B cell (primary cell): ENCODE data around the gene ZWILCH. TPM values are rescaled to one million over a fixed set of nuclear protein-coding genes. Genes with fewer than 3 reads are reported as not detected.

Experiments used
- ATAC-seq: fragments of 200-7000 bp; cut with Tn5 transposase; one replicate; pipeline ENCODE4 v1.10.0; 2021; ENCODE audit warnings: low read depth, mild to moderate bottlenecking, moderate number of reproducible peaks, moderate library complexity
- CTCF ChIA-PET: fragments of 350-600 bp; sonication (Branson Sonifier 250); formaldehyde crosslinking; loops from one replicate; lab custom pipeline; 2021; ENCODE audit warnings: antibody characterized with exemption, inconsistent platforms; lab: Charles Lee
- POLR2A ChIA-PET: fragments of 350-600 bp; sonication (Branson Sonifier 250); formaldehyde crosslinking; loops from one replicate; lab custom pipeline; 2021; ENCODE audit warnings: antibody characterized with exemption; lab: Charles Lee
- DNase-seq: peaks from one replicate; pipeline ENCODE4 v3.0.0; 2013
- H2AFZ ChIP-seq: 2 replicates; pipeline ENCODE4 v1.6.1; 2012; ENCODE audit warnings: mild to moderate bottlenecking, low read depth, low read length; ENCODE audit not compliant: insufficient read depth, poor library complexity, severe bottlenecking
- H3K27ac ChIP-seq, 2 donors: 1 replicate in 1 of 2; 2 replicates in 1 of 2; pipeline ENCODE4 v1.5.1; 2012 to 2013; ENCODE audit warnings: low read length in 2 of 2, mild to moderate bottlenecking in 2 of 2, moderate library complexity in 1 of 2
- H3K27me3 ChIP-seq, 4 experiments: fragments of 200-600 bp in 1 of 4; sonication (generic) in 1 of 4; replicated peaks in 1 of 4; 1 replicate in 2 of 4; 2 replicates in 2 of 4; pipeline versions ENCODE4 v1.6.1 to v1.7.0; 2013 to 2016; ENCODE audit warnings: low read length in 3 of 4, mild to moderate bottlenecking in 2 of 4, mixed read lengths in 1 of 4, moderate library complexity in 1 of 4; ENCODE audit not compliant: insufficient read depth in 4 of 4, control insufficient read depth in 3 of 4; ENCODE audit errors: control extremely low read depth in 1 of 4
- H3K36me3 ChIP-seq, 2 experiments: replicated peaks in 1 of 2; 1 replicate in 1 of 2; 2 replicates in 1 of 2; pipeline versions ENCODE4 v1.6.1 to v1.7.1; 2013; ENCODE audit warnings: low read length in 1 of 2; ENCODE audit not compliant: insufficient read depth in 2 of 2, control insufficient read depth in 1 of 2; ENCODE audit errors: control extremely low read depth in 1 of 2, extremely low read depth in 1 of 2
- H3K4me1 ChIP-seq, 2 donors: fragments of 200-600 bp in 1 of 2; sonication (generic) in 1 of 2; 1 replicate in 1 of 2; 2 replicates in 1 of 2; pipeline versions ENCODE4 v1.5.1 to v1.6.1; 2013 to 2017; ENCODE audit warnings: low read length in 2 of 2; ENCODE audit not compliant: control insufficient read depth in 2 of 2, insufficient read depth in 2 of 2
- H3K4me2 ChIP-seq: replicated peaks from 2 replicates; pipeline ENCODE3; 2012; ENCODE audit warnings: mild to moderate bottlenecking, low read depth, low read length; ENCODE audit not compliant: poor library complexity, severe bottlenecking
- H3K4me3 ChIP-seq, 5 experiments: fragments of 200-600 bp in 1 of 5; sonication (generic) in 1 of 5; 1 replicate in 3 of 5; 2 replicates in 2 of 5; pipeline versions ENCODE4 v1.5.1 to v1.7.0; 2011 to 2016; ENCODE audit warnings: low read length in 4 of 5, mild to moderate bottlenecking in 4 of 5, low read depth in 2 of 5, control low read depth in 1 of 5, moderate library complexity in 1 of 5; ENCODE audit not compliant: insufficient read depth in 1 of 5; ENCODE audit errors: control extremely low read depth in 1 of 5, extremely low read depth in 1 of 5
- H3K79me2 ChIP-seq: fragments of 200-600 bp; sonication (generic); one replicate; pipeline ENCODE4 v1.6.0; 2016; ENCODE audit warnings: low read length; ENCODE audit not compliant: control insufficient read depth, insufficient read depth
- H3K9ac ChIP-seq: fragments of 200-600 bp; sonication (generic); 2 replicates; pipeline ENCODE4 v1.6.1; 2017; ENCODE audit warnings: mild to moderate bottlenecking, low read length, moderate library complexity
- H3K9me3 ChIP-seq, 3 donors: one replicate each; pipeline versions ENCODE4 v1.6.1 to v1.7.1; 2013; ENCODE audit warnings: low read length in 2 of 3; ENCODE audit not compliant: control insufficient read depth in 2 of 3, insufficient read depth in 1 of 3; ENCODE audit errors: control extremely low read depth in 1 of 3
- H4K20me1 ChIP-seq: 2 replicates; pipeline ENCODE4 v1.6.0; 2012; ENCODE audit warnings: mild to moderate bottlenecking, low read length; ENCODE audit not compliant: insufficient read depth, control insufficient read depth, poor library complexity, severe bottlenecking
- H3K27ac Mint-ChIP-seq: one replicate; pipeline ENCODE4 v1.8.0; 2021; ENCODE audit warnings: mixed read lengths
- H3K27me3 Mint-ChIP-seq: one replicate; pipeline ENCODE4 v1.8.0; 2021; ENCODE audit warnings: mixed read lengths
- H3K4me1 Mint-ChIP-seq: one replicate; pipeline ENCODE4 v1.8.0; 2021; ENCODE audit warnings: mixed read lengths
- H3K4me3 Mint-ChIP-seq: one replicate; pipeline ENCODE4 v1.8.0; 2021; ENCODE audit warnings: mixed read lengths
- H3K9me3 Mint-ChIP-seq: one replicate; pipeline ENCODE4 v1.8.0; 2022; ENCODE audit warnings: mixed read lengths; ENCODE audit not compliant: insufficient read depth
- CTCF ChIP-seq: fragments of 200-600 bp; IDR thresholded peaks from one replicate; pipeline ENCODE4 v1.8.0; 2022; ENCODE audit warnings: antibody characterized with exemption, mild to moderate bottlenecking
- EZH2 ChIP-seq: IDR thresholded peaks from 2 replicates; pipeline ENCODE4 v1.6.1; 2012; ENCODE audit warnings: borderline replicate concordance, low read depth, mild to moderate bottlenecking, moderate library complexity, low read length; ENCODE audit not compliant: insufficient read depth, poor library complexity, severe bottlenecking
- WGBS: methylation state at CpG from one replicate; pipeline ENCODE4 v1.1.5; 2013; ENCODE audit warnings: missing lambda C conversion rate; ENCODE audit not compliant: insufficient coverage; 5-methylcytosine and 5-hydroxymethylcytosine counted together
- intact Hi-C: fragments of 100-400 bp; cut with micrococcal nuclease; formaldehyde crosslinking; loops from one replicate; pipeline ENCODE4 v1.10.0; 2022
- polyA plus RNA-seq: library from polyadenylated mRNA; depleted of rRNA; stranded (reverse); fragments of >200 nt; gene quantifications from 2 replicates; pipeline ENCODE4 v1.2.3, GENCODE V29; 2012
- total RNA-seq, 2 donors: library from RNA; stranded (reverse); fragments of 120-200 nt in 1 of 2; gene quantifications; 1 replicate in 1 of 2; 2 replicates in 1 of 2; pipeline versions ENCODE4 v1.2.3 to v1.2.4, GENCODE V29; 2013 to 2022

ZWILCH gene
- total and polyA plus RNA-seq, 2 donors (not counting 1 experiment from before 2014, with no cell fraction given), result 2.8 to 11.3 TPM

- H3K27ac ChIP-seq, result no peak overlapping the region
- intact Hi-C loops, result no loop called here
- Mint-ChIP-seq H3K27me3 (no peaks in the 10 kb centered on the region), H3K27ac (no peak overlapping the region), H3K4me1 (no peaks in the 10 kb centered on the region), H3K4me3 (no peak overlapping the region), H3K9me3 (no peaks in the 10 kb centered on the region)
- POLR2A ChIA-PET, result interaction anchor here (0.5 kb wide), 1 partner anchor 197 kb away, joined by 7 read pairs; no protein-coding TSS in a partner anchor
- H3K79me2 ChIP-seq, result no peaks in the 10 kb centered on the region
- DNase-seq (no peak), ATAC-seq (no peak)
- TF ChIP-seq EZH2 (no peak), CTCF (no peak)
- no peaks in the 10 kb centered on the region for H3K36me3 ChIP-seq
- H3K4me1 ChIP-seq, result no peaks in the 10 kb centered on the region
- WGBS, result 96% methylated on average over 15 of the region's 18 CpGs
- H3K27me3 ChIP-seq, result no peaks in the 10 kb centered on the region
- H3K4me2 ChIP-seq, result no peak overlapping the region
- H4K20me1 ChIP-seq, result no peaks in the 10 kb centered on the region
- H3K4me3 ChIP-seq, result no peak overlapping the region
- H3K9me3 ChIP-seq, result peaks cover 0 to 5% (median 0%) of the 10 kb centered on the region in 3 donors
- CTCF ChIA-PET, result no interaction called here
- H3K9ac ChIP-seq, result no peak overlapping the region
- H2AFZ ChIP-seq, result no peak overlapping the region
Observed at GRCh38 chr15:66560856-66561525, 55.9 kb downstream of the ZWILCH start.

- Histone ChIP-seq H3K79me2 (no peaks in the 10 kb centered on the region), H3K27ac (no peak overlapping the region), H3K27me3 (no peaks in the 10 kb centered on the region), H4K20me1 (no peaks in the 10 kb centered on the region), H3K9me3 (no peaks in the 10 kb centered on the region), H3K36me3 (no peaks in the 10 kb centered on the region), H3K4me2 (no peak overlapping the region), H3K9ac (no peak overlapping the region), H2AFZ (no peak overlapping the region), H3K4me1 (peaks cover 5 to 6% of the 10 kb centered on the region in 2 donors), H3K4me3 (no peak overlapping the region)
- ChIA-PET POLR2A (no interaction called here), CTCF (interaction anchor here (0.7 kb wide), 1 partner anchor 700 kb away, joined by 3 read pairs; no protein-coding TSS in a partner anchor)
- 93% methylated on average over 3 of the region's 4 CpGs for WGBS
- ATAC-seq (no peak), DNase-seq (no peak)
- Mint-ChIP-seq H3K9me3 (no peaks in the 10 kb centered on the region), H3K4me3 (no peak overlapping the region), H3K4me1 (peaks cover 5% of the 10 kb centered on the region), H3K27ac (no peak overlapping the region), H3K27me3 (no peaks in the 10 kb centered on the region)
- TF ChIP-seq CTCF, result no peak
- TF ChIP-seq EZH2, result no peak
- intact Hi-C loops, result no loop called here
Observed at GRCh38 chr15:66563126-66563525, 58.0 kb downstream of the ZWILCH start.
